ENCODE data around the gene FRMD1.

DNA sequence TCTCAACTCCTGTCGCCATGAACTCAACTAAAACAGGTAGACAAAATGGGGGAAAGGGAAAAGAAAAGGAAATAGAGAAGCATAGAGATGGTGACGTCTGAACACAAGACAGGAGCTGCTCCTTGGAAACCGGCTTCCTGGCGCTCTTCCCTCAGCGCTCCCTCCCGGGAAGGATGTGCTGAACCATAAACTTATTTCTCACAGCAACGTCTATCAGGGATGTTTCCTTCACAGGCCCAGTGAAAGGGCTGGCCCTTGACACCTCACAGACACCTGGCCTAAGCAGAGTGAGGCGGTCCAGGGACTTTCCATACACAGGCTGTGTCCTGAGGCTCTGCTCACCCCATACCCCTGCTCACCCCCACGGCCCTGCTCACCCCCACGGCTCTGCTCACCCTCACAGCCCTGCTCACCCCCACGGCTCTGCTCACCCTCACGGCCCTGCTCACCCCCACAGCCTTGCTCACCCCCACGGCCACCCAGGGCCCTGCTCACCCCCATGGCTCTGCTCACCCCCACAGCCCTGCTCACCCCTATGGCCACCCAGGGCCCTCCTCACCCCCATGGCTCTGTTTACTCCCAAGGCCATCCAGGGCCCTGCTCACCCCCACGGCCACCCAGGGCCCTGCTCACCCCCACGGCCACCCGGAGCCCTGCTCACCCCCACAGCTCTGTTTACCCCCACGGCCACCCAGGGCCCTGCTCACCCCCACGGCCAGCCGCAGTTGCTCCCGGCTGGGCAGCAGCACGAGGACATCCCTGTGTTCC, 653 bp downstream of the FRMD1 start:
- no peak for TF ChIP-seq POLR2A (IDR thresholded peaks at IDR 0.05; ENCODE audit: low read depth, low read length)
- TF ChIP-seq POLR2AphosphoS5 (IDR thresholded peaks at IDR 0.05; ENCODE audit: low read depth, low read length): no peak
- no peak for TF ChIP-seq SPI1 (IDR thresholded peaks at IDR 0.05; ENCODE audit: low read depth, low read length)
